MCF 10A (cell line): Measurements from ENCODE around the gene PYGO1. TPM values are rescaled to one million over a fixed set of nuclear protein-coding genes. Genes with fewer than 3 reads are reported as not detected.
"Not testable (repeated sequence)": the region's sequence is repeated elsewhere in the genome, so short reads cannot be mapped to it uniquely, and the experiment has no call there.

Experiments
- BruUV-seq: library from RNA; stranded (reverse); fragments of 400-500 nt; replicated peaks from 2 replicates; lab custom pipeline; 2021; lab: Mats Ljungman, UMichigan
- CTCF ChIA-PET: fragments of 300-600 bp; sonication (Branson Sonifier 250); formaldehyde crosslinking; extraction: SDS; loops from one replicate; lab custom pipeline; 2021; ENCODE audit warnings: antibody characterized with exemption, inconsistent platforms; lab: Yijun Ruan, JAX
- POLR2A ChIA-PET: fragments of 300-600, 350-650 bp; sonication (Branson Sonifier 250); formaldehyde crosslinking; extraction: SDS; loops from one replicate; lab custom pipeline; 2020; ENCODE audit warnings: antibody characterized with exemption, inconsistent platforms; lab: Yijun Ruan, JAX
- DNase-seq: peaks from one replicate; pipeline ENCODE4 v3.0.0-alpha.2; 2018; ENCODE audit not compliant: unreplicated experiment
- H3K27ac Mint-ChIP-seq: one replicate; pipeline ENCODE4 v1.8.0; 2022; ENCODE audit warnings: mild to moderate bottlenecking, low read depth, mixed read lengths; ENCODE audit not compliant: unreplicated experiment
- H3K27me3 Mint-ChIP-seq: one replicate; pipeline ENCODE4 v1.8.0; 2022; ENCODE audit warnings: mixed read lengths; ENCODE audit not compliant: insufficient read depth, unreplicated experiment
- H3K36me3 Mint-ChIP-seq: one replicate; pipeline ENCODE4 v1.8.0; 2022; ENCODE audit warnings: mild to moderate bottlenecking, moderate library complexity, mixed read lengths; ENCODE audit not compliant: insufficient read depth, unreplicated experiment
- H3K4me1 Mint-ChIP-seq: one replicate; pipeline ENCODE4 v1.8.0; 2022; ENCODE audit warnings: mixed read lengths; ENCODE audit not compliant: insufficient read depth, unreplicated experiment
- H3K4me3 Mint-ChIP-seq: one replicate; pipeline ENCODE4 v1.8.0; 2022; ENCODE audit warnings: mild to moderate bottlenecking, moderate library complexity, mixed read lengths; ENCODE audit not compliant: unreplicated experiment
- H3K9me3 Mint-ChIP-seq: one replicate; pipeline ENCODE4 v1.8.0; 2022; ENCODE audit warnings: mixed read lengths; ENCODE audit not compliant: unreplicated experiment
- CTCF ChIP-seq: fragments of 200-600 bp; IDR thresholded peaks from one replicate; pipeline ENCODE4 v1.8.0; 2022; ENCODE audit warnings: antibody characterized with exemption, mild to moderate bottlenecking; ENCODE audit not compliant: unreplicated experiment
- intact Hi-C: fragments of 100-400 bp; cut with micrococcal nuclease; formaldehyde crosslinking; loops from 2 replicates; pipeline ENCODE4 v1.14.1; 2022
- total RNA-seq: library from RNA; stranded (reverse); gene quantifications from 2 replicates; pipeline ENCODE4 v1.2.3, GENCODE V29; 2022

The PYGO1 gene
- total RNA-seq, 1 experiment from 2014 or later, result 3.9 TPM

GRCh38 chr15:55601374-55601773, 13.2 kb upstream of the PYGO1 start:
- Mint-ChIP-seq H3K4me3 (no peak overlapping the region), H3K27me3 (no peaks in the 10 kb centered on the region), H3K36me3 (no peaks in the 10 kb centered on the region), H3K9me3 (no peaks in the 10 kb centered on the region), H3K27ac (no peak overlapping the region), H3K4me1 (no peaks in the 10 kb centered on the region)
- BruUV-seq, result no TSS peak
- DNase-seq, result no peak
- intact Hi-C loops, result no loop called here
- POLR2A ChIA-PET, result interaction anchor here (0.9 to 1.2 kb wide), 2 partner anchors 9 to 18 kb away, joined by 3 to 4 read pairs; no protein-coding TSS in a partner anchor
- CTCF ChIA-PET, result interaction anchor here (0.6 kb wide), 1 partner anchor 64 kb away, joined by 3 read pairs; no protein-coding TSS in a partner anchor
- TF ChIP-seq CTCF, result no peak

GRCh38 chr15:55599439-55599838, 11.3 kb upstream of the PYGO1 start:
- BruUV-seq, result no TSS peak
- DNase-seq, result no peak
- no peak for TF ChIP-seq CTCF
- no peaks in the 10 kb centered on the region for H3K27me3 Mint-ChIP-seq
- CTCF ChIA-PET, result no interaction called here
- H3K4me1 Mint-ChIP-seq, result no peaks in the 10 kb centered on the region
- intact Hi-C loops, result no loop called here
- no peak overlapping the region for H3K4me3 Mint-ChIP-seq
- H3K36me3 Mint-ChIP-seq, result no peaks in the 10 kb centered on the region
- no peaks in the 10 kb centered on the region for H3K9me3 Mint-ChIP-seq
- no peak overlapping the region for H3K27ac Mint-ChIP-seq
- POLR2A ChIA-PET, result no interaction called here

DNA sequence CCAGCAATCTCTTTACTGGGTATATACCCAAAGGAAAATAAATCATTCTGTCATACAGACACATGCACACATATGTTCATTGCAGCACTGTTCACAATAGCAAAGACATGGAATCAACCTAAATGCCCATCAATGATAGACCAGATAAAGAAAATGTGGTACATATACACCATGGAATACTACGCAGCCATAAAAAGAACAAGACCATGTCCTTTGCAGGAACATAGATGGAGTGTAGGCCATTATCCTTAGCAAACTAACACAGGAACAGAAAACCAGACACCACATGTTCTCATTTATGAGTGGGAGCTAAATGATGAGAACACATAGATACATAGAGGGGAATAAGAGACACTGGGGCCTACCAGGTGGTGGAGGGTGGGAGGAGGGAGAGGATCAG, 4.9 kb upstream of the PYGO1 start:
- DNase-seq, H3K9me3 Mint-ChIP-seq, H3K27me3 Mint-ChIP-seq, BruUV-seq, intact Hi-C loops, H3K27ac Mint-ChIP-seq, H3K4me3 Mint-ChIP-seq, H3K36me3 Mint-ChIP-seq, H3K4me1 Mint-ChIP-seq: not testable (repeated sequence)
- POLR2A ChIA-PET, result interaction anchor here (1.4 kb wide), 1 partner anchor 8 kb away, joined by 3 read pairs; no protein-coding TSS in a partner anchor
- CTCF ChIA-PET, result interaction anchor here (1.6 kb wide), 1 partner anchor 67 kb away, joined by 4 read pairs; no protein-coding TSS in a partner anchor

GRCh38 chr15:55590788-55591187, 2.6 kb upstream of the PYGO1 start:
- H3K4me1 Mint-ChIP-seq, result no peaks in the 10 kb centered on the region
- ChIA-PET CTCF (no interaction called here), POLR2A (no interaction called here)
- no peak for DNase-seq
- H3K27me3 Mint-ChIP-seq, result no peaks in the 10 kb centered on the region
- H3K36me3 Mint-ChIP-seq, result no peaks in the 10 kb centered on the region
- no peak for TF ChIP-seq CTCF
- intact Hi-C loops, result no loop called here
- no peak overlapping the region for H3K4me3 Mint-ChIP-seq
- no TSS peak for BruUV-seq
- H3K9me3 Mint-ChIP-seq, result no peaks in the 10 kb centered on the region
- no peak overlapping the region for H3K27ac Mint-ChIP-seq
